GM12892 (cell line): ENCODE data around the gene TNRC6B.

ENCODE experiments used
- POLR2A ChIP-seq: IDR thresholded peaks from 2 replicates; pipeline ENCODE4 v1.6.1; 2011; ENCODE audit warnings: low read depth, low read length, control low read depth
- POLR2AphosphoS5 ChIP-seq: IDR thresholded peaks from 2 replicates; pipeline ENCODE4 v1.6.1; 2011; ENCODE audit warnings: low read depth, low read length, control low read depth

GRCh38 chr22:40326905-40327735 is 149.4 kb downstream of the TNRC6B start:
- TF ChIP-seq POLR2A (no peak), POLR2AphosphoS5 (no peak)
